Activated CD4-positive, alpha-beta memory T cell treated with anti-CD3 and anti-CD28 coated beads for 36 hours (primary cell): ENCODE data around the gene PCSK6. TPM values are rescaled to one million over a fixed set of nuclear protein-coding genes. Genes with fewer than 3 reads are reported as not detected.
"Not testable (repeated sequence)": the region's sequence is repeated elsewhere in the genome, so short reads cannot be mapped to it uniquely, and the experiment has no call there.

Source experiments
- CTCF ChIA-PET: fragments of 350-600 bp; sonication (Branson Sonifier 250); formaldehyde crosslinking; loops from one replicate; lab custom pipeline; 2021; ENCODE audit warnings: antibody characterized with exemption, inconsistent platforms; lab: Charles Lee
- POLR2A ChIA-PET: fragments of 350-600 bp; sonication (Branson Sonifier 250); formaldehyde crosslinking; loops from one replicate; lab custom pipeline; 2021; ENCODE audit warnings: antibody characterized with exemption; lab: Charles Lee
- DNase-seq: peaks from one replicate; pipeline ENCODE4 v3.0.0-alpha.2; 2020
- H3K27ac Mint-ChIP-seq: one replicate; pipeline ENCODE4 v1.8.0; 2021; ENCODE audit warnings: mixed read lengths
- H3K27me3 Mint-ChIP-seq: one replicate; pipeline ENCODE4 v1.8.0; 2021; ENCODE audit warnings: mixed read lengths
- H3K36me3 Mint-ChIP-seq: one replicate; pipeline ENCODE4 v1.8.0; 2021; ENCODE audit warnings: mixed read lengths
- H3K4me1 Mint-ChIP-seq: one replicate; pipeline ENCODE4 v1.8.0; 2021; ENCODE audit warnings: low read depth, mixed read lengths
- H3K4me3 Mint-ChIP-seq: one replicate; pipeline ENCODE4 v1.8.0; 2021; ENCODE audit warnings: mild to moderate bottlenecking, mixed read lengths
- H3K9me3 Mint-ChIP-seq: one replicate; pipeline ENCODE4 v1.8.0; 2021; ENCODE audit warnings: mixed read lengths
- intact Hi-C: fragments of 100-400 bp; cut with micrococcal nuclease; formaldehyde crosslinking; loops from one replicate; pipeline ENCODE4 v1.15.1; 2023
- total RNA-seq, 2 experiments: library from RNA; stranded (reverse); gene quantifications; one replicate each; pipeline ENCODE4 v1.2.3, GENCODE V29; 2021

PCSK6 gene
- total RNA-seq, 2 experiments from 2014 or later, result 0.24 to 0.58 TPM

DNA sequence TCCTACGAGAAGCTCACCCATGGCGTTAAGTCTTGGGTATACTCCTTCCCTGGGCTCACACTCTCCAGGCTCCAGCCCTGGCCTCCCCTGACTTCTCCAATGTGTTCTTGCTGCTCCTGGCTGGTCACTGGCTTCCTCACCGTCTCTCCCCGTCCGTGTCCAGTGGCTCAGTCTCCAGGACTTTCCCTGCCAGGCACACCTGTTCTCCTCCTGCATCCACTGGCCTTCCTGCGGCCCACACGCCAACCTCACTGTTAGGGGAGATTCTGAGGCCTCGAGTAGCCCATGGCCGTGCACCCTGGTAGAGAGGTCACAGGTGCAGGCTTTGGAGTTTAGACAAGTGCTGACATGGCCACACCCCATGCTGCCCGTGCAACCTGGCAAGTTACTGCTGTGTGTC lies 102.5 kb downstream of the PCSK6 start:
- no peak overlapping the region for H3K27ac Mint-ChIP-seq
- POLR2A ChIA-PET, result no interaction called here
- no peak overlapping the region for H3K4me3 Mint-ChIP-seq
- CTCF ChIA-PET, result no interaction called here
- H3K36me3 Mint-ChIP-seq, result no peaks in the 10 kb centered on the region
- intact Hi-C loops, result no loop called here
- no peak for DNase-seq
- no peaks in the 10 kb centered on the region for H3K4me1 Mint-ChIP-seq
- no peaks in the 10 kb centered on the region for H3K9me3 Mint-ChIP-seq
- H3K27me3 Mint-ChIP-seq, result peaks cover 2% of the 10 kb centered on the region

DNA sequence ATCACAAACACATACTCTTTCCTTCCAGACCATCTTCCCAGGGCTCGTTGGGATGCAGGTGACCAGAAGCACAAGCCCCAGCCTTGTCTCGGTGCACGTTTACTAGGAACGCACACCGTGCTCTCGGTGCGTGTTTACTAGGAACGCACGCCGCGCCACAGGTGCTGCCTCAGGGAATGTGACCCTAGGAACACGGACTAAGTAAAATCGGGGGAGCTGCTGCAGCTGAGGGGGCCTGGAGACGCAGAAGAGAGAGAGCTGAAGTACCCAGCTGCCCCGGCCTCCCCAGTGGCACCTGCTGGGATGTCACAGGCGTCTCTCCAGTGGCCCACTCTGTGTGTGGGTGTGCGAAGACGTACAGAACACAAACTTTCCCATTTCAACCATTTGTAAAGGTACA lies 103.5 kb downstream of the PCSK6 start:
- no peak for DNase-seq
- intact Hi-C loops, result no loop called here
- H3K4me3 Mint-ChIP-seq, result no peak overlapping the region
- H3K36me3 Mint-ChIP-seq, result no peaks in the 10 kb centered on the region
- H3K27ac Mint-ChIP-seq, result no peak overlapping the region
- POLR2A ChIA-PET, result no interaction called here
- H3K4me1 Mint-ChIP-seq, result no peaks in the 10 kb centered on the region
- no peaks in the 10 kb centered on the region for H3K9me3 Mint-ChIP-seq
- CTCF ChIA-PET, result no interaction called here
- peaks cover 2% of the 10 kb centered on the region for H3K27me3 Mint-ChIP-seq

DNA sequence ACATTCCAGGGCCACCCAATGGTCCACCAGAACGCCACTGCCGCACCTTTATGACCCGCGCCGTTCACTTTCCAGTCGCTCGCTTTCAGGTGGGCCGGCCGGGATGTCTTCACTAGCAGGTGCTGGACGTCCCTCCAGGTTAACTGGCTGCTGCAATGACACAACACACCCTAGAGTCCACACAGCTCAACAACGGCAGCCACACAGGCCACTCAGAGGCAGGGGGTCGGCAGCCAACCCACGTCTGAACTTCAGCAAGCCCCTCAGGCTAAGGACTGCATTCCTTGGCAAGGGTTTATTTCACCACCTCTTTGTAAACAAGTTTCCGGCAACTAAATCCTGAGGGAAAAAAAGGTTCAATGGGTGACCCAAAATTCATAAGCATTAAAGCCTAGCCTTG lies 105.2 kb downstream of the PCSK6 start:
- intact Hi-C loops, result no loop called here
- POLR2A ChIA-PET, result no interaction called here
- Mint-ChIP-seq H3K9me3 (no peaks in the 10 kb centered on the region), H3K4me1 (no peaks in the 10 kb centered on the region), H3K27ac (no peak overlapping the region), H3K27me3 (no peaks in the 10 kb centered on the region), H3K36me3 (no peaks in the 10 kb centered on the region), H3K4me3 (no peak overlapping the region)
- CTCF ChIA-PET, result no interaction called here
- no peak for DNase-seq

DNA sequence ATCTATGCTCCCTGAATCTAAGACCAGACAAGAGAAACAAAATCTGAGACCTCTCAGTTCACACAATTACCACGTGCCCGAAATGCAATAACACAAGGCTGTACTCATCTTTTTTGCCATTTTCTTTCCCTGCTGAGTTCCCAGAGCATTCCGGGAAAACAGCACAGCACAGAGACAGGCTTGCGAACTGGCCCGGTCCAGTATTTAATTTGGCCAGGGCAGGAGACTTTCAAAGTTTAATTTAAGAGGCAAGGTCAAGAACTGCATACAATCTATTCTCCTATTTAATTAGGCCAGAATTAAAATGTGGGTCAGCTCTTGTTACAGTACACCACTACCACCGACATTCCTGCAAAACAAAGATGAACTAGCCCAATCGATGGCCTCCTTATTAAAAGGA lies 107.0 kb downstream of the PCSK6 start:
- H3K27me3 Mint-ChIP-seq, result no peaks in the 10 kb centered on the region
- no peaks in the 10 kb centered on the region for H3K36me3 Mint-ChIP-seq
- POLR2A ChIA-PET, result no interaction called here
- intact Hi-C loops, result no loop called here
- CTCF ChIA-PET, result no interaction called here
- no peak overlapping the region for H3K27ac Mint-ChIP-seq
- no peak for DNase-seq
- no peak overlapping the region for H3K4me3 Mint-ChIP-seq
- no peaks in the 10 kb centered on the region for H3K9me3 Mint-ChIP-seq
- no peaks in the 10 kb centered on the region for H3K4me1 Mint-ChIP-seq

DNA sequence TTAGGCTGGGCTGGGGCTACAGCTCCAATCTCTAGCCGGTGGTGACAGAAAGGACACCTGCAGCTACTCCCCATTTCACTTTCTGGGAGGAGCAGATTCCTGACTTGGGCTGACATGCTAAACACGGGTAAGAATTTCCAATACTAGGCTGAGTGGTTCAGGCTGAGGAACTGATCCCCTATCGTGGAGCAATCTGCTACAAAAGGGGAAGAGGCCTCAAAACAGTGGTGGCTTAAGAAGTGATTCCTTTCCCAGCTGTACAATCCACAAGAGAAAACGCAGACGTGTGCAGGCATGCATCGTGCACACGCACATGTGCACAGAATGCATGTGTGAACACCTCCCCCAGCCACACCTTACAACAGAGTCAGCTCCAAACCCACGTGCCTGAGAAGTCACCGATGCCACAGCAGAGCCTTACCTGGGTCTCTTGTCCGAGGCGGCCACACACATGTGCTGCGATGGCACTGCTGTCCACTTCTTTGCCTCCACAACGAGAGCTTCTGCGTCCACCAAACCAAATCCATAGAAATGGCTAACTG lies 107.8 kb downstream of the PCSK6 start:
- no peaks in the 10 kb centered on the region for H3K4me1 Mint-ChIP-seq
- DNase-seq, result no peak
- H3K27ac Mint-ChIP-seq, result no peak overlapping the region
- no peaks in the 10 kb centered on the region for H3K27me3 Mint-ChIP-seq
- H3K36me3 Mint-ChIP-seq, result no peaks in the 10 kb centered on the region
- intact Hi-C loops, result no loop called here
- H3K4me3 Mint-ChIP-seq, result no peak overlapping the region
- H3K9me3 Mint-ChIP-seq, result no peaks in the 10 kb centered on the region
- CTCF ChIA-PET, result no interaction called here
- POLR2A ChIA-PET, result no interaction called here

DNA sequence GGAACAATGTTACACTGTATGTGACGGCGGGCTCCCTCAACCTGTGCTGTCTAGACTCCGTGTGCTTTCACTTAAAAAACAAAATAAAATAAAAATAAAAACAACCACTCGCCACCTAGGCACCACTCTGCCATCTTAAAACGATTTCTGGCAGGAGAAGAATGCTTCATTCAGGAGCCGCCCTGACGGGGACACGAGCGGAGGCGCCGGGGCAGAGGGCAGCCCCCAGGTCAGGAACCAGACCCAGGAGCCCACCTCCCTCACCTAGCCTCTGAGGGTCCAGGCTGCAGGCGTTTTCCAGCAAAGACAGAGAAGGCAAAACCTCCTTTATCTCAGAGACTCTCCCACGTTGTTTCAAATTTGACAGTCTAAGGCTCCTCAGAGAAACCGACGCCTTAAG lies 109.4 kb downstream of the PCSK6 start:
- no peaks in the 10 kb centered on the region for H3K4me1 Mint-ChIP-seq
- DNase-seq, result no peak
- POLR2A ChIA-PET, result no interaction called here
- no peaks in the 10 kb centered on the region for H3K27me3 Mint-ChIP-seq
- no peaks in the 10 kb centered on the region for H3K36me3 Mint-ChIP-seq
- no peak overlapping the region for H3K4me3 Mint-ChIP-seq
- intact Hi-C loops, result no loop called here
- no peak overlapping the region for H3K27ac Mint-ChIP-seq
- H3K9me3 Mint-ChIP-seq, result no peaks in the 10 kb centered on the region
- CTCF ChIA-PET, result no interaction called here

DNA sequence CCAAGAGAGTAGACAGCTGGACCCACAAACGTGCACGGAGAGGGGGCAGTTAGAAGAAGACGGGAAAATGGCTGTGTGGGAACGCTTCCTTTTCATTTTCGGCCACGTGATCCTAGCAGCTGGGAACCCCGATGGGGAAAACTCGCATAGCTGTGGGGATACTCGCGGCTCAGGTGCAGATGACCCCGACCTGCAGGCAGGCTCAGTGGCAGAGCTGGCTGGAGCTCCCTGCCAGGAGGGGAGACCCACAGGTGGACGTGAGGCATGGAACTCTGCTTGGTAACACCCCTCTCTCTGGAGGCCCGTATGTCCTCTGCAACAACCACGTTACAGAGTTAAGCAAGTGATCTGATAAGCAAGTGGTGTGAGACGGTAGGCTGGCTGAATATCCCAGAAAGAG lies 109.9 kb downstream of the PCSK6 start:
- no peak overlapping the region for H3K4me3 Mint-ChIP-seq
- no peaks in the 10 kb centered on the region for H3K27me3 Mint-ChIP-seq
- H3K9me3 Mint-ChIP-seq, result no peaks in the 10 kb centered on the region
- ChIA-PET CTCF (no interaction called here), POLR2A (no interaction called here)
- DNase-seq, result no peak
- intact Hi-C loops, result no loop called here
- H3K4me1 Mint-ChIP-seq, result no peaks in the 10 kb centered on the region
- H3K27ac Mint-ChIP-seq, result no peak overlapping the region
- no peaks in the 10 kb centered on the region for H3K36me3 Mint-ChIP-seq

DNA sequence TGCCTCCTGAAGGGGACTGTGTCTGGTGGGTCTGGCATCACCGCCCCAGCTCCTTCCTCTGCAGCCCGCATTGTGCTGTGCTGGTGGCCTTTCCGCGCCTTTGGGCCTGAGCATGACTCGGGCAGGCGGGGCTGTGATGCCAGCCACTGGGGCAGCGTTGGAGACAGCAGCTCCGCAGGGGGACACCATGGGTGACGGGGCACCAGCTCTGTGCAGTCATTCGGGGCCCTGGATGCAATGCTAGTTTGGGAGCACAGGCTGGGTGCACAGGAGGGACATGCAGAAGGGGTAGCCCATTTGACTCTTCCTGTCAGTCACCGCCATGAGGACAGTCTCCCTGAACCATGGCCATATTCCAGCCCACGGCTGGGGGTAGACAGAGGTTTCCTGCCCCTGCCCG lies 110.6 kb downstream of the PCSK6 start:
- POLR2A ChIA-PET, result no interaction called here

DNA sequence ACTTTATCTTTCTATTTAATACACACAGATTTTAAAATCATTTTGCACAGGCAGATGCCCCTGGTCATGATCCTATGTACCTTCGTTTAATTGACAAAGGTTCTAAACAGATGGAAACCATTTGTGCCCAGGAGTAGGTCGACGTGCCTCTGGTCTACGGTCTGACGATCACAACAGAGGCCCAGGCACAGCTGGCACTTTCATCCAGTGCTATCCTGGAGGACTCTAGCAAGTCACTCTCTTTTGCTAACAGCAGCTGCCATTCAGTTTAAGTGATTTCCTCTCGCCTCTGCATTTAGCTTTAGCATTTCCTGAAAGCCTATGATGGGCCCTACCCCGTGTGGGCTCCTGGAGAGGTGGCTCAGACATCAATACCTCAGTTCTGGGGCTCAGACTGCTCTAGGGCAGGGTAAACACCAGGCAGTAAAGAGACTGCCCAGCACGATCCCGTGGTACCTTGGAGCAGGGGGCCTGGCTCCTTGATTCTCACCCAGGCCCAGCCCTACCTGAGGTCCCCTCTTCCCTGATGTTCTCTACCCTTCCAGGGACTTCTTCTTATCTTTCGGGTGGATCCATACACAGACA lies 111.2 kb downstream of the PCSK6 start:
- H3K9me3 Mint-ChIP-seq, result no peaks in the 10 kb centered on the region
- H3K4me1 Mint-ChIP-seq, result no peaks in the 10 kb centered on the region
- no peak overlapping the region for H3K27ac Mint-ChIP-seq
- ChIA-PET POLR2A (no interaction called here), CTCF (no interaction called here)
- no peaks in the 10 kb centered on the region for H3K36me3 Mint-ChIP-seq
- no peak for DNase-seq
- no peak overlapping the region for H3K4me3 Mint-ChIP-seq
- peaks cover 6% of the 10 kb centered on the region for H3K27me3 Mint-ChIP-seq
- intact Hi-C loops, result no loop called here

More for the DNA sequence above, 110.6 kb downstream of the PCSK6 start:
- DNase-seq, result no peak
- H3K36me3 Mint-ChIP-seq, result no peaks in the 10 kb centered on the region
- H3K4me3 Mint-ChIP-seq, result no peak overlapping the region
- intact Hi-C loops, result no loop called here
- CTCF ChIA-PET, result no interaction called here
- H3K27me3 Mint-ChIP-seq, result peaks cover 6% of the 10 kb centered on the region
- H3K4me1 Mint-ChIP-seq, result no peaks in the 10 kb centered on the region
- no peak overlapping the region for H3K27ac Mint-ChIP-seq
- H3K9me3 Mint-ChIP-seq, result no peaks in the 10 kb centered on the region

DNA sequence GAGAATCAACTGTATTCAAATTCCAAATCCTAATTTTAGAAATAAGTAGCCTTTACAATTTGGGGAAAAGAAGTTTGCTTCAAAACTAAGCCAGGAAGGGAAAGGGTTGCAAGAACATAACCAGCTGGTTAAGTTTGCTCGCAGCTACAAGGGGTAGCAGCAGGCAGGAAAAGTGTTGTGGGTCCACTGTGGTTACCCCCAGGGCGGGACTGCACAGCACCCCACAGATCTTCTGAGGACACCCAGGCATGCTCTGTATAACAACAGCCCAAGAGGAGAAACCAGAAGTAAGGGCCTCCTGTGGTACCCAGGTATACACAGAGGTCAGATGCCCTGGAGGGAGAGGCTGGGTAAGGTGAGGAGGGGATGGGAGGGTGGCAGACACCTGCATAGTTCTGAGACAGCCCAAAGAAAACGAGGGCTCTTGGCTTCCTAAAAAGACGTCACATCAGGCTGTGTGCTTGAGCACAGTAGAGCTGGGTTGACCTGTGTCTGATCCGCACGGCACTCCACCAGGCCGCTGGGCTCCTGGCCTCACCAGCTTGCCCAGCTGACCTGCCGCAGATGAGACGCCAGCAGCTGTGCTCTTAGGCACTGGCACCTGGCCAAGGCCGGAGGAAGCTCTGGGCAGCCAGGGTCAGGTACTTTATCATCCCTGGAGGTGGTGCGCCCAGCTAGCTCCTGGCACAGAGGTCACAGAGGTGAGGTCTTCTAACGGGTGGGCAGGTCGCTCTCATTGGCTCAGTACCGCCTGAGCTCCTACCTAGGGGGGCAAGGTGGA lies 112.7 kb downstream of the PCSK6 start:
- intact Hi-C loops, result no loop called here
- Mint-ChIP-seq H3K36me3 (no peaks in the 10 kb centered on the region), H3K27ac (no peak overlapping the region), H3K9me3 (no peaks in the 10 kb centered on the region), H3K4me1 (no peaks in the 10 kb centered on the region), H3K27me3 (peaks cover 14% of the 10 kb centered on the region), H3K4me3 (no peak overlapping the region)
- CTCF ChIA-PET, result no interaction called here
- POLR2A ChIA-PET, result no interaction called here
- no peak for DNase-seq

DNA sequence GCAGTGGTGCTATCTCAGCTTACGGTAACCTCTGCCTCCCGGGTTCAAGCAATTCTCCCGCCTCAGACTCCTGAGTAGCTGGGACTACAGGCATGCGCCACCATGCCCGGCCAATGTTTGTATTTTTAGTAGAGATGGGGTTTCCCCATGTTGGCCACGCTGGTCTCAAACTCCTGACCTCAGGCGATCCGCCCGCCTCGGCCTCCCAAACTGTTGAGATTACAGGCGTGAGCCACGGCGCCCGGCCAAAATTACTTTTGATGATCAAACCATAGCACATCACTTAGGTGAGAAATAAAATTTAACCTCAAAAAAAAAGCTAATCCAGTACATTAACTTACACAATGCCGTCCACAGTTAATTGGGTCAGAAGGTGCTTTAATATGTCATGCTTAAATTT lies 114.5 kb downstream of the PCSK6 start:
- H3K9me3 Mint-ChIP-seq, H3K4me1 Mint-ChIP-seq, H3K4me3 Mint-ChIP-seq, H3K36me3 Mint-ChIP-seq, CTCF ChIA-PET, intact Hi-C loops, H3K27ac Mint-ChIP-seq, POLR2A ChIA-PET, DNase-seq: not testable (repeated sequence)
- peaks cover 14% of the 10 kb centered on the region for H3K27me3 Mint-ChIP-seq

DNA sequence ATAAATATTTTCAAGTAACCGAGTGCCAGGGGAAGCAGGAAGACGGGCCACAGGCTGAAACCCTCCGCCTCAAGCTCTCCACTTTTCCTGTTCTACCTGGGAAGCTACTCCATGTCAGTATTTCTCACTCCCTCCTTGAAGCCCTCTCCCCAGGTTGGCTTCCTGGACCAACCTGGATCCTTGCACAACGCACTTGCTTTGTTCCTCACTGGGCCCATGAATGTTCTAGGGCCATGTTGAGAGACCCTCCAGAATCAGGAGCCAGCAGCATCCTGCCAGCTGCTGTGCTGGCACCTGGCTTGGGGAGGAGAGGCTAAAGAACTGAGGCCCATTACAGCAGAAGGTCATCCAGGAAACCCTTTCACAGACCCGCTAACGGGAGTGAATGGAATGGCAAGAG lies 115.2 kb downstream of the PCSK6 start:
- intact Hi-C loops, result no loop called here
- H3K9me3 Mint-ChIP-seq, result no peaks in the 10 kb centered on the region
- no peaks in the 10 kb centered on the region for H3K36me3 Mint-ChIP-seq
- H3K27ac Mint-ChIP-seq, result no peak overlapping the region
- peaks cover 14% of the 10 kb centered on the region for H3K27me3 Mint-ChIP-seq
- ChIA-PET CTCF (no interaction called here), POLR2A (no interaction called here)
- DNase-seq, result no peak
- H3K4me3 Mint-ChIP-seq, result no peak overlapping the region
- H3K4me1 Mint-ChIP-seq, result no peaks in the 10 kb centered on the region

DNA sequence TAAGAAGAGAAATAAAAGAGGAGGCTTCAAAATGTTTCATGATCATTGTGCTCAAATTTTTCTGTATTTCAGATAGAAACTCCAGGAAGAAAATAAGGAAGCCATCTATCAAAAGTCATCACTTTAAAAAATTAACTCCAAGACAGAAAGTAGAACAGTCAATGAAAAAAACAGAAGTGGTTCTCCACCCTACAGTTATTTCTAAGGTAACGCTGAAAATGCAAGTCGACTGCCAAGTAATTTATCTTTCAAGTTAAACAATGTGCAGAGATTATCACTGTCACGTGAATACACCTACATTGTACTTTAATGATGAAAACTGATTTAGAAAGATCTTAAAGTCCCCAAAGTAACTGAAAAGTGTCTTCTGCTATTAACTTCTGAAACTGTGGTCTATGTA lies 115.9 kb downstream of the PCSK6 start:
- no peaks in the 10 kb centered on the region for H3K4me1 Mint-ChIP-seq
- H3K27ac Mint-ChIP-seq, result no peak overlapping the region
- CTCF ChIA-PET, result interaction anchor here (0.7 kb wide), 1 partner anchor 365 kb away, joined by 3 read pairs; no protein-coding TSS in a partner anchor
- intact Hi-C loops, result no loop called here
- H3K9me3 Mint-ChIP-seq, result no peaks in the 10 kb centered on the region
- no peak overlapping the region for H3K4me3 Mint-ChIP-seq
- peaks cover 14% of the 10 kb centered on the region for H3K27me3 Mint-ChIP-seq
- POLR2A ChIA-PET, result no interaction called here
- no peaks in the 10 kb centered on the region for H3K36me3 Mint-ChIP-seq
- DNase-seq, result no peak
